OCI-LY1 (cell line): ENCODE measurements around the gene COL4A4.

ENCODE experiments used
- H2AFZ ChIP-seq: fragments of 200-600 bp; sonication (generic), shearing (Covaris generic); 2 replicates; pipeline ENCODE4 v1.6.0; 2014; ENCODE audit warnings: antibody characterized with exemption, mild to moderate bottlenecking, low read length
- H3F3A ChIP-seq: fragments of 200-600 bp; sonication (generic), shearing (Covaris generic); 2 replicates; pipeline ENCODE4 v1.6.0; 2014; ENCODE audit warnings: mild to moderate bottlenecking, antibody characterized with exemption, low read length, moderate library complexity; ENCODE audit not compliant: insufficient read depth
- H3K27ac ChIP-seq: fragments of 200-600 bp; sonication (generic); 2 replicates; pipeline ENCODE4 v1.5.1; 2014; ENCODE audit warnings: low read length, mixed run types, mild to moderate bottlenecking, low read depth; ENCODE audit not compliant: poor library complexity, severe bottlenecking
- H3K27me3 ChIP-seq: fragments of 200-600 bp; sonication (generic); 2 replicates; pipeline ENCODE4 v1.6.0; 2014; ENCODE audit warnings: antibody characterized with exemption, mild to moderate bottlenecking, low read length, moderate library complexity; ENCODE audit not compliant: insufficient read depth
- H3K36me3 ChIP-seq: fragments of 200-600 bp; sonication (generic); 2 replicates; pipeline ENCODE4 v1.6.1; 2014; ENCODE audit warnings: mild to moderate bottlenecking, antibody characterized with exemption, low read length, moderate library complexity, mixed read lengths; ENCODE audit not compliant: insufficient read depth
- H3K4me1 ChIP-seq: fragments of 200-600 bp; sonication (generic); 2 replicates; pipeline ENCODE4 v1.5.1; 2014; ENCODE audit warnings: mild to moderate bottlenecking, low read length, moderate library complexity; ENCODE audit not compliant: insufficient read depth, severe bottlenecking
- H3K4me2 ChIP-seq: fragments of 200-600 bp; sonication (generic), shearing (Covaris generic); 2 replicates; pipeline ENCODE4 v1.6.1; 2014; ENCODE audit warnings: low read length
- H3K4me3 ChIP-seq: fragments of 200-600 bp; sonication (generic); 2 replicates; pipeline ENCODE4 v1.5.1; 2014; ENCODE audit warnings: low read length, low read depth, mild to moderate bottlenecking, mixed read lengths; ENCODE audit not compliant: poor library complexity, severe bottlenecking
- H3K79me2 ChIP-seq: fragments of 200-600 bp; shearing (Covaris generic); 2 replicates; pipeline ENCODE4 v1.6.1; 2016; ENCODE audit warnings: mixed run types, low read length, mixed read lengths; ENCODE audit not compliant: insufficient read depth
- H3K9ac ChIP-seq: fragments of 200-600 bp; sonication (generic), shearing (Covaris generic); 2 replicates; pipeline ENCODE4 v1.6.1; 2014; ENCODE audit warnings: mild to moderate bottlenecking, low read length, mixed read lengths
- H3K9me2 ChIP-seq: fragments of 200-600 bp; sonication (generic), shearing (Covaris generic); 2 replicates; pipeline ENCODE4 v1.6.1; 2014; ENCODE audit warnings: low read depth, mild to moderate bottlenecking, low read length, mixed read lengths
- H3K9me3 ChIP-seq: fragments of 200-600 bp; shearing (Covaris generic); 2 replicates; pipeline ENCODE4 v1.6.1; 2014; ENCODE audit warnings: low read length, mixed read lengths
- H4K20me1 ChIP-seq: fragments of 200-600 bp; sonication (generic), shearing (Covaris generic); 2 replicates; pipeline ENCODE4 v1.6.0; 2016; ENCODE audit warnings: mild to moderate bottlenecking, low read length; ENCODE audit not compliant: insufficient read depth
- CTCF ChIP-seq: fragments of 200-600 bp; sonication (generic), shearing (Covaris generic); IDR thresholded peaks from 2 replicates; pipeline ENCODE4 v1.5.1; 2017; ENCODE audit warnings: mild to moderate bottlenecking, antibody characterized with exemption, low read length, moderate library complexity, mixed read lengths
- EZH2 ChIP-seq: fragments of 200-600 bp; sonication (generic), shearing (Covaris generic); IDR thresholded peaks from 2 replicates; pipeline ENCODE4 v1.8.0; 2017; ENCODE audit warnings: borderline replicate concordance, mixed run types, mild to moderate bottlenecking, antibody characterized with exemption, low read length, moderate library complexity, mixed read lengths

Gene COL4A4

GRCh38 chr2:226970362-226970761, 193.6 kb downstream of the COL4A4 start:
- H3K27me3 ChIP-seq: no peaks in the 10 kb centered on the region
- no peaks in the 10 kb centered on the region for H3K9me2 ChIP-seq
- no peak for TF ChIP-seq EZH2
- TF ChIP-seq CTCF: no peak; the same call in 1 of the 2 replicates
- peaks cover 12% of the 10 kb centered on the region for H3F3A ChIP-seq
- peak overlapping the region; percentile 98 for H3K27ac ChIP-seq
- H3K4me2 ChIP-seq: peak overlapping the region; percentile 54
- H4K20me1 ChIP-seq: no peaks in the 10 kb centered on the region
- no peaks in the 10 kb centered on the region for H3K9me3 ChIP-seq
- no peaks in the 10 kb centered on the region for H3K79me2 ChIP-seq
- peaks cover 61% of the 10 kb centered on the region for H3K4me1 ChIP-seq
- peak overlapping the region; percentile 56 for H3K9ac ChIP-seq
- H2AFZ ChIP-seq: no peak overlapping the region
- peak overlapping the region; percentile 33 for H3K4me3 ChIP-seq
- peaks cover 18% of the 10 kb centered on the region for H3K36me3 ChIP-seq

- TF ChIP-seq CTCF: no peak
- TF ChIP-seq EZH2: no peak
- Histone ChIP-seq H3K79me2 (no peaks in the 10 kb centered on the region), H3K4me3 (peak overlapping the region; percentile 33), H3K27me3 (no peaks in the 10 kb centered on the region), H2AFZ (no peak overlapping the region), H3K4me2 (peak overlapping the region; percentile 54), H3K27ac (peak overlapping the region; percentile 98), H4K20me1 (no peaks in the 10 kb centered on the region), H3K9me3 (no peaks in the 10 kb centered on the region), H3F3A (peaks cover 12% of the 10 kb centered on the region), H3K9ac (peak overlapping the region; percentile 41), H3K36me3 (peaks cover 19% of the 10 kb centered on the region), H3K9me2 (no peaks in the 10 kb centered on the region), H3K4me1 (peaks cover 59% of the 10 kb centered on the region)
Observed at GRCh38 chr2:226969417-226970080, 194.5 kb downstream of the COL4A4 start.

GRCh38 chr2:226965376-226965775, 198.6 kb downstream of the COL4A4 start:
- Histone ChIP-seq H3K9ac (no peak overlapping the region), H3K9me2 (no peaks in the 10 kb centered on the region), H4K20me1 (no peaks in the 10 kb centered on the region), H3K4me1 (peaks cover 18% of the 10 kb centered on the region), H3K4me3 (no peak overlapping the region), H3K27me3 (no peaks in the 10 kb centered on the region), H3K27ac (no peak overlapping the region), H3K4me2 (no peak overlapping the region), H3K36me3 (peaks cover 26% of the 10 kb centered on the region), H3F3A (no peaks in the 10 kb centered on the region), H3K79me2 (no peaks in the 10 kb centered on the region), H3K9me3 (no peaks in the 10 kb centered on the region), H2AFZ (no peak overlapping the region)
- TF ChIP-seq CTCF (no peak), EZH2 (no peak)
